Natural killer cell (primary cell): ENCODE measurements around the gene KCNK17. TPM values are rescaled to one million over a fixed set of nuclear protein-coding genes. Genes with fewer than 3 reads are reported as not detected.
"Not testable (repeated sequence)": the region's sequence is repeated elsewhere in the genome, so short reads cannot be mapped to it uniquely, and the experiment has no call there.

Experiments
- ATAC-seq, 3 donors: fragments of 150-1000 bp in 2 of 3; fragments of 200-7000 bp in 1 of 3; cut with Tn5 transposase; 1 replicate in 1 of 3; 2 replicates in 2 of 3; pipeline ENCODE4 v1.10.0; 2021; ENCODE audit warnings: mild to moderate bottlenecking in 2 of 3, moderate library complexity in 2 of 3
- DNase-seq, 2 donors: peaks; one replicate each; pipeline versions ENCODE4 v3.0.0 to v3.0.0-alpha.2; 2013 to 2021; ENCODE audit warnings: mixed read lengths in 1 of 2
- H3K27ac ChIP-seq: one replicate; pipeline ENCODE4 v1.5.1; 2013; ENCODE audit warnings: mild to moderate bottlenecking, low read length
- H3K27me3 ChIP-seq: one replicate; pipeline ENCODE4 v1.6.1; 2013; ENCODE audit warnings: low read length; ENCODE audit not compliant: control insufficient read depth, insufficient read depth
- H3K36me3 ChIP-seq: one replicate; pipeline ENCODE4 v1.6.1; 2013; ENCODE audit warnings: low read length; ENCODE audit not compliant: control insufficient read depth, insufficient read depth
- H3K4me1 ChIP-seq: one replicate; pipeline ENCODE4 v1.6.1; 2013; ENCODE audit warnings: low read length; ENCODE audit not compliant: control insufficient read depth, insufficient read depth
- H3K4me3 ChIP-seq: one replicate; pipeline ENCODE4 v1.5.1; 2013; ENCODE audit warnings: low read length
- H3K9me3 ChIP-seq: one replicate; pipeline ENCODE4 v1.6.1; 2013; ENCODE audit warnings: low read length; ENCODE audit not compliant: control insufficient read depth, insufficient read depth
- H3K27ac Mint-ChIP-seq, 2 donors: one replicate each; pipeline ENCODE4 v1.8.0; 2022; ENCODE audit warnings: mild to moderate bottlenecking in 2 of 2, mixed read lengths in 2 of 2, moderate library complexity in 1 of 2
- H3K27me3 Mint-ChIP-seq, 2 donors: one replicate each; pipeline ENCODE4 v1.8.0; 2022; ENCODE audit warnings: low read depth in 2 of 2, mixed read lengths in 2 of 2
- H3K36me3 Mint-ChIP-seq: one replicate; pipeline ENCODE4 v1.8.0; 2022; ENCODE audit warnings: mixed read lengths
- H3K4me1 Mint-ChIP-seq, 2 donors: one replicate each; pipeline ENCODE4 v1.8.0; 2022; ENCODE audit warnings: mixed read lengths in 2 of 2
- H3K4me3 Mint-ChIP-seq: one replicate; pipeline ENCODE4 v1.8.0; 2022; ENCODE audit warnings: mild to moderate bottlenecking, moderate library complexity, mixed read lengths
- H3K9me3 Mint-ChIP-seq, 2 donors: one replicate each; pipeline ENCODE4 v1.8.0; 2022; ENCODE audit warnings: mixed read lengths in 2 of 2
- WGBS: methylation state at CpG from one replicate; pipeline ENCODE4 v1.1.7; 2013; ENCODE audit warnings: missing lambda C conversion rate; ENCODE audit not compliant: insufficient coverage; 5-methylcytosine and 5-hydroxymethylcytosine counted together
- intact Hi-C: fragments of 100-400 bp; cut with micrococcal nuclease; formaldehyde crosslinking; loops from one replicate; pipeline ENCODE4 v1.14.2; 2022
- total RNA-seq, 4 donors: library from RNA; stranded (reverse); fragments of 120-200 nt in 1 of 4; gene quantifications; one replicate each; pipeline versions ENCODE4 v1.2.3 to v1.2.4, GENCODE V29; 2013 to 2022
- TF ChIP-seq, protein P1 (sequence below): fragments of 200-600 bp; IDR thresholded peaks from one replicate; pipeline ENCODE4 v1.8.0; 2022; ENCODE audit warnings: antibody characterized with exemption

Gene KCNK17
- total RNA-seq, 3 donors from 2014 or later (not counting 1 experiment from before 2014, with no cell fraction given): 0.24 TPM; not detected in 2

DNA sequence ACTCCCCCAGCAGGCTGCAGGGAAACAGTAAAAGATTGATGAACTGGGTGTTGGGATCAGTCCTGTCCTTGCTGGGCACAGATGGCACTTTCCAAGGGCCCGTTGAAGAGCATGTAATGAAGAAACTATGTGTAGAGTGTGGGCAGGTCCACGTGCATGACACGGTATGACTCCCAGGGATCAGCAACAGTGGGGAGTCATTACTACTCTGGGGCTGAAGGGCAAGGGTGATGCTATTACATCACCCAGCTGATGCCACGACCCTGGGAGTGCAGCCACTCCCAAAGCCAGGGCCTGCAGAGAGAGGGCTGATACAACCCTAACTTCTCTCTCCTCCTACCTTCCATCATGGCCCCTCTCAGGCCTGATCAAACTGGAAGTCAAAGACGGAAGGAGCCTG is 20.1 kb downstream of the KCNK17 start:
- Mint-ChIP-seq H3K27me3 (peaks cover 0 to 6% of the 10 kb centered on the region in 2 donors), H3K27ac (no peak overlapping the region), H3K4me3 (no peak overlapping the region), H3K4me1 (peaks cover 5 to 6% of the 10 kb centered on the region in 2 donors), H3K9me3 (no peaks in the 10 kb centered on the region), H3K36me3 (no peaks in the 10 kb centered on the region)
- no peaks in the 10 kb centered on the region for H3K9me3 ChIP-seq
- intact Hi-C loops: no loop called here
- no peaks in the 10 kb centered on the region for H3K36me3 ChIP-seq
- DNase-seq: no peak
- WGBS: 86% methylated on average over 5 of the region's 5 CpGs
- TF ChIP-seq, protein P1, sequence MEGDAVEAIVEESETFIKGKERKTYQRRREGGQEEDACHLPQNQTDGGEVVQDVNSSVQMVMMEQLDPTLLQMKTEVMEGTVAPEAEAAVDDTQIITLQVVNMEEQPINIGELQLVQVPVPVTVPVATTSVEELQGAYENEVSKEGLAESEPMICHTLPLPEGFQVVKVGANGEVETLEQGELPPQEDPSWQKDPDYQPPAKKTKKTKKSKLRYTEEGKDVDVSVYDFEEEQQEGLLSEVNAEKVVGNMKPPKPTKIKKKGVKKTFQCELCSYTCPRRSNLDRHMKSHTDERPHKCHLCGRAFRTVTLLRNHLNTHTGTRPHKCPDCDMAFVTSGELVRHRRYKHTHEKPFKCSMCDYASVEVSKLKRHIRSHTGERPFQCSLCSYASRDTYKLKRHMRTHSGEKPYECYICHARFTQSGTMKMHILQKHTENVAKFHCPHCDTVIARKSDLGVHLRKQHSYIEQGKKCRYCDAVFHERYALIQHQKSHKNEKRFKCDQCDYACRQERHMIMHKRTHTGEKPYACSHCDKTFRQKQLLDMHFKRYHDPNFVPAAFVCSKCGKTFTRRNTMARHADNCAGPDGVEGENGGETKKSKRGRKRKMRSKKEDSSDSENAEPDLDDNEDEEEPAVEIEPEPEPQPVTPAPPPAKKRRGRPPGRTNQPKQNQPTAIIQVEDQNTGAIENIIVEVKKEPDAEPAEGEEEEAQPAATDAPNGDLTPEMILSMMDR: no peak
- H3K27ac ChIP-seq: no peak overlapping the region
- H3K27me3 ChIP-seq: no peaks in the 10 kb centered on the region
- ATAC-seq: no peak
- no peak overlapping the region for H3K4me3 ChIP-seq
- no peaks in the 10 kb centered on the region for H3K4me1 ChIP-seq

GRCh38 chr6:39292637-39293036 is 21.6 kb downstream of the KCNK17 start:
- Histone ChIP-seq H3K27me3 (no peaks in the 10 kb centered on the region), H3K27ac (no peak overlapping the region), H3K4me3 (no peak overlapping the region), H3K4me1 (no peaks in the 10 kb centered on the region), H3K9me3 (no peaks in the 10 kb centered on the region), H3K36me3 (no peaks in the 10 kb centered on the region)
- TF ChIP-seq, protein P1: no peak
- no peaks in the 10 kb centered on the region for H3K36me3 Mint-ChIP-seq
- no peak for DNase-seq
- 91% methylated on average over 6 of the region's 6 CpGs for WGBS
- no peak for ATAC-seq
- H3K4me3 Mint-ChIP-seq: no peak overlapping the region
- no peak overlapping the region for H3K27ac Mint-ChIP-seq
- intact Hi-C loops: no loop called here
- H3K27me3 Mint-ChIP-seq: peaks cover 0 to 6% of the 10 kb centered on the region in 2 donors
- peaks cover 8 to 9% of the 10 kb centered on the region in 2 donors for H3K4me1 Mint-ChIP-seq
- H3K9me3 Mint-ChIP-seq: no peaks in the 10 kb centered on the region

GRCh38 chr6:39289490-39289889 is 24.7 kb downstream of the KCNK17 start:
- Histone ChIP-seq H3K9me3 (no peaks in the 10 kb centered on the region), H3K36me3 (no peaks in the 10 kb centered on the region), H3K4me1 (no peaks in the 10 kb centered on the region), H3K27me3 (no peaks in the 10 kb centered on the region), H3K27ac (no peak overlapping the region), H3K4me3 (no peak overlapping the region)
- ATAC-seq (peak in 2 of 3 donors; percentile 46), DNase-seq (no peak)
- Mint-ChIP-seq H3K36me3 (no peaks in the 10 kb centered on the region), H3K9me3 (no peaks in the 10 kb centered on the region), H3K27ac (no peak overlapping the region), H3K4me1 (peaks cover 8 to 9% of the 10 kb centered on the region in 2 donors), H3K27me3 (peaks cover 0 to 6% of the 10 kb centered on the region in 2 donors), H3K4me3 (no peak overlapping the region)
- 54% methylated on average over 2 of the region's 2 CpGs for WGBS
- TF ChIP-seq, protein P1: no peak
- intact Hi-C loops: no loop called here

GRCh38 chr6:39287601-39288000 is 26.6 kb downstream of the KCNK17 start:
- 92% methylated on average over 3 of the region's 3 CpGs for WGBS
- TF ChIP-seq, protein P1: no peak
- no peak for DNase-seq
- H3K27me3 Mint-ChIP-seq: peaks cover 0 to 3% of the 10 kb centered on the region in 2 donors
- no peaks in the 10 kb centered on the region for H3K9me3 ChIP-seq
- no peaks in the 10 kb centered on the region for H3K9me3 Mint-ChIP-seq
- no peaks in the 10 kb centered on the region for H3K36me3 ChIP-seq
- H3K4me3 Mint-ChIP-seq: no peak overlapping the region
- no peak for ATAC-seq
- H3K4me1 Mint-ChIP-seq: peaks cover 8 to 9% of the 10 kb centered on the region in 2 donors
- H3K27ac Mint-ChIP-seq: no peak overlapping the region
- H3K4me1 ChIP-seq: no peaks in the 10 kb centered on the region
- no peak overlapping the region for H3K27ac ChIP-seq
- intact Hi-C loops: no loop called here
- no peak overlapping the region for H3K4me3 ChIP-seq
- no peaks in the 10 kb centered on the region for H3K36me3 Mint-ChIP-seq
- H3K27me3 ChIP-seq: no peaks in the 10 kb centered on the region

DNA sequence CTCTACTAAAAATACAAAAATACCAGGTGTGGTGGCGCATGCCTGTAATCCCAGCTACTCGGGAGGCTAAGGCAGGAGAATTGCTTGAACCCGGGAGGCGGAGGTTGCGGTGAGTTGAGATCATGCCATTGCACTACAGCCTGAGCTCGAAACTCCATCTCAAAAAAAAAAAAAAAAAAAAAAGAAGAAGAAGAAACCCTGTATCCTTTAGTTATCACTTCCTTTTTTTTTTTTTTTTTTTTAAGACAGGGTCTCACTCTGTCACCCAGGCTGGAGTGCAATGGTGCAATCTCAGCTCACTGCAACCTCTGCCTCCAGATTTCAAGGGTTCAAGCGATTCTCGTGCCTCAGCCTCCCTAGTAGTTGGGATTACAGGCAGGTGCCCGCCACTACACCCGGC is 27.6 kb downstream of the KCNK17 start:
- WGBS: 74% methylated on average over 10 of the region's 10 CpGs
- H3K4me1 Mint-ChIP-seq, H3K27ac ChIP-seq, H3K27me3 ChIP-seq, H3K27me3 Mint-ChIP-seq, H3K9me3 ChIP-seq, H3K27ac Mint-ChIP-seq, H3K9me3 Mint-ChIP-seq, H3K36me3 ChIP-seq, ATAC-seq, H3K4me1 ChIP-seq, H3K36me3 Mint-ChIP-seq, H3K4me3 Mint-ChIP-seq, DNase-seq, H3K4me3 ChIP-seq, intact Hi-C loops: not testable (repeated sequence)
